Mesendoderm (in vitro differentiated cells): ENCODE data around the gene CHST1.

Experiments used
- DNase-seq: peaks from one replicate; pipeline ENCODE4 v3.0.0; 2013
- H2AK5ac ChIP-seq: 2 replicates; pipeline ENCODE4 v1.6.1; 2013; ENCODE audit warnings: low read length, inconsistent platforms
- H2BK120ac ChIP-seq: 2 replicates; pipeline ENCODE4 v1.6.1; 2013; ENCODE audit warnings: low read depth, mild to moderate bottlenecking, low read length, moderate library complexity, mixed read lengths
- H2BK15ac ChIP-seq: replicated peaks from 2 replicates; pipeline ENCODE4 v1.6.1; 2013; ENCODE audit warnings: low read depth, mild to moderate bottlenecking, moderate library complexity
- H2BK5ac ChIP-seq: 2 replicates; pipeline ENCODE4 v1.6.1; 2013; ENCODE audit warnings: low read length, inconsistent platforms
- H3K18ac ChIP-seq: 2 replicates; pipeline ENCODE4 v1.6.1; 2013; ENCODE audit warnings: mild to moderate bottlenecking, low read length, mixed read lengths
- H3K23ac ChIP-seq: one replicate; pipeline ENCODE4 v1.6.1; 2013; ENCODE audit warnings: low read length
- H3K27ac ChIP-seq: 2 replicates; pipeline ENCODE4 v1.5.1; 2013; ENCODE audit warnings: low read depth, mild to moderate bottlenecking, inconsistent platforms, low read length, moderate library complexity
- H3K27me3 ChIP-seq: 2 replicates; pipeline ENCODE4 v1.6.1; 2013; ENCODE audit warnings: low read length, control low read depth, mild to moderate bottlenecking, inconsistent platforms; ENCODE audit not compliant: insufficient read depth, poor library complexity
- H3K36me3 ChIP-seq: 2 replicates; pipeline ENCODE4 v1.6.1; 2013; ENCODE audit warnings: low read length, inconsistent platforms; ENCODE audit not compliant: control insufficient read depth, insufficient read depth
- H3K4ac ChIP-seq: one replicate; pipeline ENCODE4 v1.6.1; 2013; ENCODE audit warnings: low read depth, mild to moderate bottlenecking, low read length, moderate library complexity
- H3K4me1 ChIP-seq: 2 replicates; pipeline ENCODE4 v1.6.1; 2013; ENCODE audit warnings: low read depth, low read length, inconsistent platforms; ENCODE audit not compliant: control insufficient read depth
- H3K4me2 ChIP-seq: 2 replicates; pipeline ENCODE4 v1.6.1; 2013; ENCODE audit warnings: low read length
- H3K4me3 ChIP-seq: 2 replicates; pipeline ENCODE4 v1.5.1; 2013; ENCODE audit warnings: mild to moderate bottlenecking, low read length
- H3K56ac ChIP-seq: one replicate; pipeline ENCODE4 v1.6.1; 2013; ENCODE audit warnings: low read length
- H3K79me1 ChIP-seq: 2 replicates; pipeline ENCODE4 v1.6.1; 2013; ENCODE audit warnings: low read length, inconsistent platforms
- H3K79me2 ChIP-seq: 2 replicates; pipeline ENCODE4 v1.6.1; 2013; ENCODE audit warnings: mild to moderate bottlenecking, low read length; ENCODE audit not compliant: control insufficient read depth, insufficient read depth
- H3K9ac ChIP-seq: 2 replicates; pipeline ENCODE4 v1.6.1; 2013; ENCODE audit warnings: low read length, inconsistent platforms
- H4K5ac ChIP-seq: one replicate; pipeline ENCODE4 v1.6.1; 2013; ENCODE audit warnings: low read length
- H4K8ac ChIP-seq: one replicate; pipeline ENCODE4 v1.6.1; 2013; ENCODE audit warnings: low read depth, mild to moderate bottlenecking, control low read depth, low read length, moderate library complexity
- WGBS: extraction: QIAGEN DNeasy Blood & Tissue Kit; methylation state at CpG from one replicate; pipeline ENCODE4 v1.1.7; 2013; ENCODE audit warnings: low lambda C conversion rate, missing lambda C conversion rate; ENCODE audit not compliant: insufficient coverage; ENCODE audit errors: extremely low coverage; 5-methylcytosine and 5-hydroxymethylcytosine counted together

Gene CHST1

GRCh38 chr11:45651841-45652749 is 13.3 kb downstream of the CHST1 start:
- Histone ChIP-seq H3K4ac (no peak overlapping the region), H3K4me1 (peaks cover 5% of the 10 kb centered on the region), H3K79me2 (no peaks in the 10 kb centered on the region), H3K56ac (no peak overlapping the region), H3K23ac (no peak overlapping the region), H2BK15ac (no peak overlapping the region), H3K18ac (no peak overlapping the region), H2BK120ac (no peak overlapping the region), H3K9ac (no peak overlapping the region), H2BK5ac (no peak overlapping the region), H2AK5ac (no peak overlapping the region), H4K8ac (no peak overlapping the region), H3K27ac (no peak overlapping the region), H4K5ac (no peak overlapping the region), H3K27me3 (no peaks in the 10 kb centered on the region), H3K36me3 (no peaks in the 10 kb centered on the region), H3K4me3 (no peak overlapping the region), H3K79me1 (no peaks in the 10 kb centered on the region), H3K4me2 (no peak overlapping the region)
- no peak for DNase-seq
- WGBS = no CpG with 5 or more reads among the region's 20 CpGs

- no CpG with 5 or more reads among the region's 9 CpGs for WGBS
- Histone ChIP-seq H4K8ac (no peak overlapping the region), H3K4me1 (peaks cover 5% of the 10 kb centered on the region), H4K5ac (no peak overlapping the region), H3K79me2 (no peaks in the 10 kb centered on the region), H3K23ac (no peak overlapping the region), H2AK5ac (no peak overlapping the region), H3K79me1 (no peaks in the 10 kb centered on the region), H3K27ac (no peak overlapping the region), H3K4ac (no peak overlapping the region), H2BK5ac (no peak overlapping the region), H3K18ac (no peak overlapping the region), H3K36me3 (no peaks in the 10 kb centered on the region), H3K4me2 (no peak overlapping the region), H3K9ac (no peak overlapping the region), H3K4me3 (no peak overlapping the region), H2BK120ac (no peak overlapping the region), H2BK15ac (no peak overlapping the region), H3K56ac (no peak overlapping the region), H3K27me3 (no peaks in the 10 kb centered on the region)
- no peak for DNase-seq
Observed at GRCh38 chr11:45651156-45651555, 14.3 kb downstream of the CHST1 start.

GRCh38 chr11:45650166-45651095 is 15.0 kb downstream of the CHST1 start:
- Histone ChIP-seq H2BK5ac (no peak overlapping the region), H3K4me3 (no peak overlapping the region), H3K36me3 (no peaks in the 10 kb centered on the region), H2AK5ac (no peak overlapping the region), H3K18ac (no peak overlapping the region), H4K8ac (no peak overlapping the region), H3K4me2 (no peak overlapping the region), H2BK15ac (no peak overlapping the region), H3K27me3 (no peaks in the 10 kb centered on the region), H3K79me1 (no peaks in the 10 kb centered on the region), H4K5ac (no peak overlapping the region), H3K4ac (no peak overlapping the region), H3K23ac (no peak overlapping the region), H3K27ac (no peak overlapping the region), H3K4me1 (peaks cover 5% of the 10 kb centered on the region), H3K56ac (no peak overlapping the region), H3K9ac (no peak overlapping the region), H3K79me2 (no peaks in the 10 kb centered on the region), H2BK120ac (no peak overlapping the region)
- no CpG with 5 or more reads among the region's 75 CpGs for WGBS
- DNase-seq = no peak

GRCh38 chr11:45649544-45650165 is 15.8 kb downstream of the CHST1 start:
- no peak overlapping the region for H4K5ac ChIP-seq
- no CpG with 5 or more reads among the region's 49 CpGs for WGBS
- no peaks in the 10 kb centered on the region for H3K36me3 ChIP-seq
- H4K8ac ChIP-seq = no peak overlapping the region
- H3K79me2 ChIP-seq = no peaks in the 10 kb centered on the region
- peaks cover 2% of the 10 kb centered on the region for H3K4me1 ChIP-seq
- no peak overlapping the region for H3K4me3 ChIP-seq
- no peak overlapping the region for H2BK120ac ChIP-seq
- no peak overlapping the region for H3K56ac ChIP-seq
- no peak overlapping the region for H3K4ac ChIP-seq
- no peak overlapping the region for H3K18ac ChIP-seq
- no peak overlapping the region for H2AK5ac ChIP-seq
- H2BK5ac ChIP-seq = no peak overlapping the region
- no peak overlapping the region for H3K23ac ChIP-seq
- no peaks in the 10 kb centered on the region for H3K79me1 ChIP-seq
- H3K4me2 ChIP-seq = no peak overlapping the region
- H3K9ac ChIP-seq = no peak overlapping the region
- no peak for DNase-seq
- no peak overlapping the region for H3K27ac ChIP-seq
- no peaks in the 10 kb centered on the region for H3K27me3 ChIP-seq
- H2BK15ac ChIP-seq = no peak overlapping the region

GRCh38 chr11:45648931-45649330 is 16.5 kb downstream of the CHST1 start:
- no peaks in the 10 kb centered on the region for H3K36me3 ChIP-seq
- H4K8ac ChIP-seq = no peak overlapping the region
- H3K18ac ChIP-seq = no peak overlapping the region
- H3K79me2 ChIP-seq = no peaks in the 10 kb centered on the region
- no peak overlapping the region for H3K4me3 ChIP-seq
- no peak overlapping the region for H4K5ac ChIP-seq
- H2AK5ac ChIP-seq = no peak overlapping the region
- no peak overlapping the region for H3K4ac ChIP-seq
- WGBS = no CpG with 5 or more reads among the region's 9 CpGs
- no peak for DNase-seq
- no peak overlapping the region for H3K4me2 ChIP-seq
- peak overlapping the region; percentile 42 for H3K56ac ChIP-seq
- H2BK120ac ChIP-seq = no peak overlapping the region
- H3K23ac ChIP-seq = no peak overlapping the region
- no peak overlapping the region for H3K27ac ChIP-seq
- H2BK15ac ChIP-seq = no peak overlapping the region
- no peak overlapping the region for H2BK5ac ChIP-seq
- peaks cover 2% of the 10 kb centered on the region for H3K4me1 ChIP-seq
- H3K27me3 ChIP-seq = no peaks in the 10 kb centered on the region
- no peaks in the 10 kb centered on the region for H3K79me1 ChIP-seq
- no peak overlapping the region for H3K9ac ChIP-seq
